Activated naive CD4-positive, alpha-beta T cell treated with anti-CD3 and anti-CD28 coated beads for 36 hours (primary cell): Measurements from ENCODE around the gene RCAN3. TPM values are rescaled to one million over a fixed set of nuclear protein-coding genes. Genes with fewer than 3 reads are reported as not detected.

Experiments used
- CTCF ChIA-PET: fragments of 350-600 bp; sonication (Branson Sonifier 250); formaldehyde crosslinking; loops from one replicate; lab custom pipeline; 2021; ENCODE audit warnings: antibody characterized with exemption; lab: Charles Lee
- DNase-seq: peaks from one replicate; pipeline ENCODE4 v3.0.0-alpha.2; 2020
- H3K27ac Mint-ChIP-seq: one replicate; pipeline ENCODE4 v1.8.0; 2021; ENCODE audit warnings: mild to moderate bottlenecking, mixed read lengths
- H3K27me3 Mint-ChIP-seq: one replicate; pipeline ENCODE4 v1.8.0; 2021; ENCODE audit warnings: low read depth, mixed read lengths
- H3K36me3 Mint-ChIP-seq: one replicate; pipeline ENCODE4 v1.8.0; 2021; ENCODE audit warnings: low read depth, mixed read lengths
- H3K4me1 Mint-ChIP-seq: one replicate; pipeline ENCODE4 v1.8.0; 2021; ENCODE audit warnings: low read depth, mixed read lengths
- H3K4me3 Mint-ChIP-seq: one replicate; pipeline ENCODE4 v1.8.0; 2021; ENCODE audit warnings: mild to moderate bottlenecking, moderate library complexity, mixed read lengths
- H3K9me3 Mint-ChIP-seq: one replicate; pipeline ENCODE4 v1.8.0; 2021; ENCODE audit warnings: mixed read lengths
- intact Hi-C: fragments of 100-400 bp; cut with micrococcal nuclease; formaldehyde crosslinking; loops from one replicate; pipeline ENCODE4 v1.15.1; 2023
- total RNA-seq, 2 experiments: library from RNA; stranded (reverse); gene quantifications; one replicate each; pipeline ENCODE4 v1.2.3, GENCODE V29; 2021

The RCAN3 gene
- total RNA-seq, 2 experiments from 2014 or later = 70.8 to 71.9 TPM

- peaks cover 49% of the 10 kb centered on the region for H3K4me1 Mint-ChIP-seq
- H3K27me3 Mint-ChIP-seq = no peaks in the 10 kb centered on the region
- peaks cover 11% of the 10 kb centered on the region for H3K36me3 Mint-ChIP-seq
- peak overlapping the region; percentile 82 for H3K4me3 Mint-ChIP-seq
- peak; percentile 88 for DNase-seq
- peak overlapping the region; percentile 93 for H3K27ac Mint-ChIP-seq
- intact Hi-C loops = loop anchor here (10.0 kb wide), 1 partner anchor 537 kb away; no protein-coding TSS in a partner anchor
- H3K9me3 Mint-ChIP-seq = no peaks in the 10 kb centered on the region
- CTCF ChIA-PET = interaction anchor here (1.0 to 3.7 kb wide), 7 partner anchors 10 to 87 kb away, joined by 3 to 19 read pairs (median 4); partner anchors contain the start of gene NIPAL3
Observed at GRCh38 chr1:24502065-24502708, 449 bp upstream of the RCAN3 start.

GRCh38 chr1:24503059-24503751 lies 569 bp downstream of the RCAN3 start:
- CTCF ChIA-PET = interaction anchor here (0.9 to 3.7 kb wide), 8 partner anchors 11 to 88 kb away, joined by 4 to 43 read pairs (median 11); partner anchors contain the start of genes NIPAL3 and STPG1
- Mint-ChIP-seq H3K36me3 (peaks cover 16% of the 10 kb centered on the region), H3K27ac (peak overlapping the region; percentile 93), H3K9me3 (no peaks in the 10 kb centered on the region), H3K27me3 (no peaks in the 10 kb centered on the region), H3K4me1 (peaks cover 54% of the 10 kb centered on the region), H3K4me3 (peak overlapping the region; percentile 100)
- intact Hi-C loops = loop anchor here (10.0 kb wide), 1 partner anchor 538 kb away; no protein-coding TSS in a partner anchor
- no peak for DNase-seq

GRCh38 chr1:24503870-24504523 lies 1.4 kb downstream of the RCAN3 start:
- H3K4me3 Mint-ChIP-seq = peak overlapping the region; percentile 100
- DNase-seq = peak; percentile 59
- intact Hi-C loops = loop anchor here (1.0 to 10.0 kb wide), 2 partner anchors 31 to 539 kb away; no protein-coding TSS in a partner anchor
- peaks cover 59% of the 10 kb centered on the region for H3K4me1 Mint-ChIP-seq
- peak overlapping the region; percentile 93 for H3K27ac Mint-ChIP-seq
- CTCF ChIA-PET = interaction anchor here (0.9 to 3.7 kb wide), 7 partner anchors 15 to 305 kb away, joined by 4 to 43 read pairs (median 9); partner anchors contain the start of genes NIPAL3 and STPG1
- no peaks in the 10 kb centered on the region for H3K27me3 Mint-ChIP-seq
- peaks cover 18% of the 10 kb centered on the region for H3K36me3 Mint-ChIP-seq
- H3K9me3 Mint-ChIP-seq = no peaks in the 10 kb centered on the region

- peak overlapping the region; percentile 100 for H3K4me3 Mint-ChIP-seq
- CTCF ChIA-PET = interaction anchor here (0.9 to 3.7 kb wide), 7 partner anchors 20 to 305 kb away, joined by 4 to 43 read pairs (median 9); partner anchors contain the start of genes NIPAL3 and STPG1
- peak overlapping the region; percentile 93 for H3K27ac Mint-ChIP-seq
- H3K4me1 Mint-ChIP-seq = peaks cover 59% of the 10 kb centered on the region
- intact Hi-C loops = loop anchor here (1.0 to 10.0 kb wide), 2 partner anchors 31 to 540 kb away; no protein-coding TSS in a partner anchor
- H3K27me3 Mint-ChIP-seq = no peaks in the 10 kb centered on the region
- H3K9me3 Mint-ChIP-seq = no peaks in the 10 kb centered on the region
- peaks cover 22% of the 10 kb centered on the region for H3K36me3 Mint-ChIP-seq
- DNase-seq = no peak
Observed at GRCh38 chr1:24504560-24504959, 1.9 kb downstream of the RCAN3 start.

GRCh38 chr1:24505816-24506215 lies 3.2 kb downstream of the RCAN3 start:
- Mint-ChIP-seq H3K4me1 (peaks cover 61% of the 10 kb centered on the region), H3K9me3 (no peaks in the 10 kb centered on the region), H3K36me3 (peaks cover 26% of the 10 kb centered on the region), H3K27ac (peak overlapping the region; percentile 93), H3K27me3 (no peaks in the 10 kb centered on the region), H3K4me3 (peak overlapping the region; percentile 60)
- DNase-seq = no peak
- CTCF ChIA-PET = interaction anchor here (1.1 to 3.6 kb wide), 10 partner anchors 14 to 90 kb away, joined by 4 to 43 read pairs (median 6); partner anchors contain the start of genes NIPAL3 and STPG1
- intact Hi-C loops = loop anchor here (1.0 to 10.0 kb wide), 5 partner anchors 21 to 541 kb away; partner anchors contain the start of gene NIPAL3

GRCh38 chr1:24506691-24507381 lies 4.2 kb downstream of the RCAN3 start:
- Mint-ChIP-seq H3K4me3 (peak overlapping the region; percentile 69), H3K4me1 (peaks cover 61% of the 10 kb centered on the region), H3K27ac (peak overlapping the region; percentile 93), H3K27me3 (no peaks in the 10 kb centered on the region), H3K36me3 (peaks cover 29% of the 10 kb centered on the region), H3K9me3 (no peaks in the 10 kb centered on the region)
- no peak for DNase-seq
- CTCF ChIA-PET = interaction anchor here (0.6 to 3.6 kb wide), 11 partner anchors 10 to 80 kb away, joined by 3 to 11 read pairs (median 4); no protein-coding TSS in a partner anchor
- intact Hi-C loops = loop anchor here (1.0 to 10.0 kb wide), 4 partner anchors 20 to 542 kb away; partner anchors contain the start of gene NIPAL3

- CTCF ChIA-PET = interaction anchor here (0.6 to 2.2 kb wide), 6 partner anchors 9 to 80 kb away, joined by 3 to 8 read pairs (median 4); no protein-coding TSS in a partner anchor
- Mint-ChIP-seq H3K4me3 (peak overlapping the region; percentile 69), H3K36me3 (peaks cover 30% of the 10 kb centered on the region), H3K9me3 (no peaks in the 10 kb centered on the region), H3K27ac (peak overlapping the region; percentile 93), H3K4me1 (peaks cover 64% of the 10 kb centered on the region), H3K27me3 (no peaks in the 10 kb centered on the region)
- DNase-seq = peak; percentile 53
- intact Hi-C loops = loop anchor here (2.0 to 10.0 kb wide), 2 partner anchors 19 to 543 kb away; no protein-coding TSS in a partner anchor
Observed at GRCh38 chr1:24507405-24507804, 4.8 kb downstream of the RCAN3 start.

- CTCF ChIA-PET = interaction anchor here (2.0 to 2.2 kb wide), 2 partner anchors 16 to 18 kb away, joined by 7 to 8 read pairs; no protein-coding TSS in a partner anchor
- DNase-seq = no peak
- intact Hi-C loops = loop anchor here (10.0 kb wide), 1 partner anchor 544 kb away; no protein-coding TSS in a partner anchor
- Mint-ChIP-seq H3K27ac (peak overlapping the region; percentile 93), H3K9me3 (no peaks in the 10 kb centered on the region), H3K27me3 (no peaks in the 10 kb centered on the region), H3K4me3 (peak overlapping the region; percentile 14), H3K36me3 (peaks cover 26% of the 10 kb centered on the region), H3K4me1 (peaks cover 76% of the 10 kb centered on the region)
Observed at GRCh38 chr1:24508911-24509310, 6.3 kb downstream of the RCAN3 start.

GRCh38 chr1:24513706-24514105 lies 11.1 kb downstream of the RCAN3 start:
- intact Hi-C loops = no loop called here
- H3K4me1 Mint-ChIP-seq = peaks cover 73% of the 10 kb centered on the region
- peak overlapping the region; percentile 61 for H3K27ac Mint-ChIP-seq
- H3K4me3 Mint-ChIP-seq = no peak overlapping the region
- H3K36me3 Mint-ChIP-seq = peaks cover 25% of the 10 kb centered on the region
- CTCF ChIA-PET = interaction anchor here (2.1 kb wide), 1 partner anchor 14 kb away, joined by 7 read pairs; no protein-coding TSS in a partner anchor
- DNase-seq = no peak
- no peaks in the 10 kb centered on the region for H3K27me3 Mint-ChIP-seq
- no peaks in the 10 kb centered on the region for H3K9me3 Mint-ChIP-seq

GRCh38 chr1:24514946-24515345 lies 12.3 kb downstream of the RCAN3 start:
- intact Hi-C loops = no loop called here
- Mint-ChIP-seq H3K36me3 (peaks cover 25% of the 10 kb centered on the region), H3K4me1 (peaks cover 69% of the 10 kb centered on the region), H3K27me3 (no peaks in the 10 kb centered on the region), H3K27ac (peak overlapping the region; percentile 9), H3K9me3 (no peaks in the 10 kb centered on the region), H3K4me3 (no peak overlapping the region)
- CTCF ChIA-PET = interaction anchor here (0.6 to 1.6 kb wide), 3 partner anchors 12 to 22 kb away, joined by 3 to 4 read pairs (median 3); no protein-coding TSS in a partner anchor
- DNase-seq = no peak
